ENCODE measurements around the gene POU6F2.

POU6F2 gene

GRCh38 chr7:39125846-39126245 is 148.1 kb downstream of the POU6F2 start:
- TF ChIP-seq ZFX (IDR thresholded peaks at IDR 0.05; ENCODE audit: borderline replicate concordance) (no peak), CTCF (IDR thresholded peaks at IDR 0.05) (no peak)
- H3K27ac ChIP-seq, result no peak overlapping the region

DNA sequence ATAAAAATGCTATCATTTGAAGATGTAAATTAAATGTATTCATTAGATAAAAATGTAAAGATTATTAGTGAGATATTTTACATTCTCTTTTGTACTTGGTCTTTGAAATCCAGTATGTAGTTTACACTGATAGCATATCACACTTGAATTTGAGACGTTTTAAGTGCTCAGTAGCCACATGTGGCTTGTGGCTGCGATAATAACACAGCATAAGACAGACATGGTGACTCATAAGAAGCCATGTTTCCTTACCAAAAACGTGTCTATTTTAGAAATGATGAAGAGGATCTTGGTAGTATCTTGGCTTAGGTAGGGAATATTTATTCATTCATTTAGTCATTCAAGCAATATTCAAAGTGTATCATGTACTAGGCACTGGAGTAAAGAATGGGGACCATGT is 149.3 kb downstream of the POU6F2 start:
- TF ChIP-seq ZFX (IDR thresholded peaks at IDR 0.05; ENCODE audit: borderline replicate concordance), result no peak
- TF ChIP-seq CTCF (IDR thresholded peaks at IDR 0.05), result no peak
- H3K27ac ChIP-seq, result no peak overlapping the region

DNA sequence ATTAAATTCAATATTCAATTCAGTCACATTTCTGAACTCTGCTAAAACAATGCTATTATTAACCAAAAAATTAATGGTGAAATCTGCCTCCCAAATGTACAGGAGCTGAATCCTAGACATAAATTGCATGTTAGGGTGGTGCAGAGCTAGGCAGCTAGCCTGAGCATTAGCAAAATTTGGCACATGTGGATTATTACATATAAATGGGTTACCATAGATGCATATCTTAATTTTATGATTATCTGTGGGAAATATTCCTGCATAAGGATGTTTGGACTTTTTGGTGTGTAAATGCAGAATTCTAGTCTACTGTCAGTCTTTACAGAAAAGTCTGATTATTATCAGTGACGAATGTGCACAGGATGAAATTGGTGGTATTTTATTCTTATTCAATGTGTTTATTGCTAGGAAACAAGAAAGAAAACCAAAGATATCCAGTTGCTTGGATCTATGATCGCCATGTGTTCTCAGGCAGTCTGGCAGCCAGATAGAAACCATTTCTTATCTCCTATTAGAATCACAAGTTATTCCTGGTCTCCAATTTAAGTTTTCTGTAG is 150.7 kb downstream of the POU6F2 start:
- no peak overlapping the region for H3K27ac ChIP-seq
- TF ChIP-seq CTCF (IDR thresholded peaks at IDR 0.05), result no peak
- no peak for TF ChIP-seq ZFX (IDR thresholded peaks at IDR 0.05; ENCODE audit: borderline replicate concordance)

DNA sequence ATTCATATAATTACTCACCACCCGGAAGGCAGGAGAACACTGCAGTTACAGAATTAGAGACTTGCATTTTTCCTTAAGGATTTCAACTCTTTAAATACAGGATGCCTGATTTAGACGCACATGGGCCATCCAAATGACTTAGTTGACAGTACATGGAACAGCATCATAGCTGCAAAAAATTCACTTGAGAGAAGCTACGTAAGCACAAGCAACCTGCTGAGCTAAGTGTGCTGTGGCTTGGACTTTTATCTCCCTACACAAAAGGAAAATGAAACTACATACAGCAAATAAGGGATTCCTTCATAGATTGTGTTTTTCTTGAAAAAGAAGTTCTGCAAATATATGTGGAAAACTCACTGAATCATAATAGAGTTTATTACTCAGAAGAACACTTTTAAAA is 152.6 kb downstream of the POU6F2 start:
- no peak overlapping the region for H3K27ac ChIP-seq
- TF ChIP-seq CTCF (IDR thresholded peaks at IDR 0.05) (no peak), ZFX (IDR thresholded peaks at IDR 0.05; ENCODE audit: borderline replicate concordance) (no peak)

GRCh38 chr7:39130857-39131526 is 153.3 kb downstream of the POU6F2 start:
- TF ChIP-seq CTCF (IDR thresholded peaks at IDR 0.05) (no peak), ZFX (IDR thresholded peaks at IDR 0.05; ENCODE audit: borderline replicate concordance) (no peak)
- H3K27ac ChIP-seq, result no peak overlapping the region

GRCh38 chr7:39132306-39132705 is 154.6 kb downstream of the POU6F2 start:
- TF ChIP-seq ZFX (IDR thresholded peaks at IDR 0.05; ENCODE audit: borderline replicate concordance), result no peak
- no peak for TF ChIP-seq CTCF (IDR thresholded peaks at IDR 0.05)
- no peak overlapping the region for H3K27ac ChIP-seq

DNA sequence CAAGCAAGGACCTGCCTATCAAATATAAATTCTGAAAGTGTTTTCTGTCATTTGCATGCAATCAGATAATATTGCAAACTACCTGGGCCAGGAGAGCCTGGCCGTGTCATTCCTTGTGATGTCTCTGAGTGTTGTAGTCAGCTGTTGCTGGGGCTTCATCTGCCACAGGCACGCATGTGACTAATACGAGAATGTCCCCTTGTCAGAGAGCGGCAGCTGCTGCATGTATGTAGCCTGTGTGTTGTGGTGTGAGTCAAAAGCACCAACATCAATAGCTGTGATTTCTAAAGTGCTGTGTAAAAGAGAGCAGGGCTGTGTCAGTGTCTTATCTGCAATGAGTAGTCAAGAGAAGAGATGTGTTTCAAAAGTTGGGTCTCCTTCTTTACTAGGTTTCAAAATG is 155.4 kb downstream of the POU6F2 start:
- TF ChIP-seq ZFX (IDR thresholded peaks at IDR 0.05; ENCODE audit: borderline replicate concordance) (no peak), CTCF (IDR thresholded peaks at IDR 0.05) (no peak)
- H3K27ac ChIP-seq, result no peak overlapping the region

Measured in 22Rv1 (cell line).